Muscle of arm (tissue), 12 donors: ENCODE measurements around the gene KLF6. TPM values are rescaled to one million over a fixed set of nuclear protein-coding genes. Genes with fewer than 3 reads are reported as not detected.

Experiments used
- DNase-seq: peaks from one replicate; pipeline ENCODE4 v3.0.0-alpha.2; 2013
- polyA plus RNA-seq, 12 donors: library from polyadenylated mRNA; unstranded; fragments of 120-200 nt; gene quantifications; one replicate each; pipeline ENCODE4 v1.2.1, GENCODE V29; 2013; ENCODE audit not compliant: insufficient read length in 12 of 12

Gene KLF6
- polyA plus RNA-seq, 12 donors: 77.5 to 203 (median 100) TPM

DNA sequence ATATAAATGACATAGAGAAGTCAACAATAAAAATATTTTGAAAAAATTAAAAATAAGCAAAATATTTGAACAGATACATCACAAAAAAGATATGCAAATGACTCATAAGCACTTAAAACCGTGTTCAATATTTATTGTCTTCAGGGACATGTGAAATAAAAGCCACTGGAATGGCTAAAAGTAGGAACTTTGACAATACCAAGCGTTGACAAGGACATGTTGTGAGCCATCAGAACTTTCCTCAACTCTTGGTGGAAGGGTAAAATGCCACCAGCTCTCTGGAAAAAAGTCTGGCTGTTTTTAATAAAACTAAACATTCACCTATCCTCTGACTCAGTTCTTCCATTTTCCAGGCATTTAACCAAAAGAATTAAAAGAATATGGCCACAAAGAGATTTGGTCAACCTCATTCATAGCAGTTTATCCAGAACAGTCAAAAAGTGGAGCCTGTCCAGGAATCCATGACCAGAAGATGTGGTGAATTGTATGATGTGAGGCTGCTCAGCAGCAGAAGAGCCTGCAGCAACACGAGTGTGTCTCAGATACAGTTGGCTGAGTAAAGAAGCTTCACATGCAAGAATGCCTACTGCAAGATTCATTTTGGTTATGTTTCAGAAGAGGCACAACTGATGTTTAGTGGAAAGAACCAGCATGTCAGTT is 7.1 kb upstream of the KLF6 start:
- no peak for DNase-seq

DNA sequence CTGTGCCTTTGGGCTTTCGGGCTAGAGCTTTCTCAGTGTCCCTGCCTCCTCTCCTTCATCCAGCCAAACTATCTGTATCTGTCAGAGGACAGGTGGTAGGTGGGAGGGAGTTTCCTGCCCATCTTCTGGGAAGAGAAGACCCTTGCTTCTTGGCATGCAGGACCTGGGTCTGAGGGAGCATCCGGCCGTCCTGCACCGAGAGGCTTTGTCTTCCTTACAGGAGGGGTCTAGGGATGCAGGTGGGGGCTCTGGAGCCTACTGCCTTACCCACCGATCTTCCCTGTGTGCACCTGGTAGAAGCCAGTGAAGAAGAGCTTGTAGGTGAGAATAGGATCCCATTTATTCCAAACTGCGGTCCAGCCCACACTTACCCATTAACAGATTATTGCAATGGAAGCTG is 5.8 kb upstream of the KLF6 start:
- DNase-seq: no peak

DNA sequence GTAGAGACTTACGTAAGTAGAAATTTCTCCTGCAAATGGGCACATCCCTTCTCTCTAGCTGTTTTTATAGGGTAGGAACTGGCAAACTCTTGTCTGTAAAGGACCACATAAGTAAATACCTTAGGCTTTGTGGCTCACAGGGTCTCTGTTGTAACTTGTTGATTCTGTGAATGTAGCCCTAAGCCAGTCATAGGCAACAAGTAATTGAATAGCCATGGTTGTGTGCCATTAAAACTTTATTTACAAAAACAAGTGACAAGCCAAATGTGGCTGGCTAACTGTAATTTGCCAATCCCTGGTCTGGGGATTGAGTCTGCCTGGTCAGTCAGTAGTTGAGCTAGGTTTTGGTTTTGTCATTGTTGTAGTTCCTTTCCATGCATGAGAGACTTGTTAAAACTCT is 5.3 kb upstream of the KLF6 start:
- DNase-seq: no peak

DNA sequence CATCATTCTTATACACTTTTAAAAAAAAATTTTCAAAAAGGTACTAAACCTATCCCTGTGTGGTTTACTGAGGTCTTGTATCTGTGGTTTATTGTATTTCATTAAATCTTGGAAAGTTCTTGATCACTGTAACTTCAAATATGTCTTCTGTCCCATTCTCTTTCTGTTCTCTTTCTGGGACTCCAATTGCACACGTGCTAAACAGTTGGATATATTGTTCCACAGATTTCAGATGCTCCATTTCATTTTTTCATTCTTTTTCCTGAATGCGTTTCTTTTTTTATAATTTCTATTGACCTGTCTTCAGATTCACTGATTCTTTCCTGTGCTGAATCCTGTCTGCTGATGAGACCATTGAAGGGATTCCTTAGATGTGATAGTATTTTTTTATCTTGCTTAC is 4.6 kb upstream of the KLF6 start:
- DNase-seq: no peak

DNA sequence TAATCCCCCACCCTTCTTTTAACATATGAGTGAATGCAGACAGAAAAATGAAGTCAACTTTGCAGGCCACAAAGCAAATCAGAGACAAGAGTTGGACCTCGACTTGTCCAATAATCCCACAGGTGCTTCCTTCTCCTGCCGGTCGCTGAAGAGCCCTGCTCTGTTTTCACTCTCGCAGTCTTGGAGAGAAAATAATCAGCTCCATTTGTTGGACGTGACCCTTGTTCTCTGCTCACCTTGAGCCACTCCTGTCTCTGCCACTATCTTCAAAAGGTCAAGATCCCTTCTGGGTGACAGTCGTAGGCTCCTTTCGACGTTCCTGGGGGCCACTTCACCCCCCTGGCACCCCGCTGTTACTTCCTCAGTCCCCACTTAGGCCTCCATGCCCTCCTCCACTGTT is 2.8 kb upstream of the KLF6 start:
- no peak for DNase-seq

DNA sequence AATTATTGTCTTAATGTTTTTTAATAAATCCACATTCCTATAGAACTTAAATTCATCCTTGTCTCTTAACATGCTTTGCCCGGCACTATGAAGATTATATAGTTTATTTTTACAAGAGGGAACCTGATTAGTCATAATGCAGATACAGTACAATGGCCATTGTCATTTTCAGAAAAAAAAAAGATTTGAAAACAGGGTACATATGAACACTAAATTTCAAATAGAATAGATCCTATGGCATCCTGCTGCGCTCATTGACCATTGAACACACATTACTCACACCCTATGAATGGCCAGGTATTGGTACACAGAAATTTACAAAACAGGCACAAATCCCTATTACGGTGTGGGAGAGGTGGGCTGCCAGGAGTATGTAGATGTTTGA is 2.0 kb upstream of the KLF6 start:
- DNase-seq: no peak

DNA sequence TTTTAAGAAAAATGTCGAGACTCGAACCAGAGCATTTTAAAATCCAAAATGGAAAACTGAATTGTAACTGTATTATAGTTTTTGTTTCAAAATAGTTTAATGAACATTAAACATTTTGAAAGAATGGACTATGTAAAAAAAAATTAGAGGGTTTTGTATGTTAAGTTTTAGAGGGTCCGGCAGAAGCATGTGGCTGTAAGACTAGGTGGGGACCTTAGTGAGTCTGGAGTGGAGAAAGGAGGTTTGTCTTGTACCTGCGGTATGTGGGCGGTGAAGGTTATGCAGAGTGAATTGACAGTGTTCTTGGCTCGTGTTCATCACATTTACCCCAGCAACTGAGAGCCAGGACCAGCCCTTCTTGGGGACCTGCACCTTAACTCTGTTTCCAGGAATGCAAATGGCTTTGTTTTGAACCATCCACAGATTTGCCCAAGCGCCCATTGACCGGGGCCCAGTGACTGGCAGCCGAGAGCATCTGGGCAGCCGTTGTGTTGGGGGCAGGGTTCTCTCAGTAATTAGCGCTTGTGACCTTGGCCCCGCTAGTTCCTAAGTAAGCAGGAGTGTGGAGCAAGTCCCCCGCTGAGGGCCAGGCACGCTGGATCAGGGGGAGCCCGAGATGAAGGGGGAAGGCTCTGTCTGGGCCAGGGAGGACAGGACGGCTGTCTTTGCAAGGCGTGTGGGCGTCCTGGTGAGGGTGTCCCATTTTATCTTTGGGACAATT is 1.4 kb upstream of the KLF6 start:
- DNase-seq: no peak

DNA sequence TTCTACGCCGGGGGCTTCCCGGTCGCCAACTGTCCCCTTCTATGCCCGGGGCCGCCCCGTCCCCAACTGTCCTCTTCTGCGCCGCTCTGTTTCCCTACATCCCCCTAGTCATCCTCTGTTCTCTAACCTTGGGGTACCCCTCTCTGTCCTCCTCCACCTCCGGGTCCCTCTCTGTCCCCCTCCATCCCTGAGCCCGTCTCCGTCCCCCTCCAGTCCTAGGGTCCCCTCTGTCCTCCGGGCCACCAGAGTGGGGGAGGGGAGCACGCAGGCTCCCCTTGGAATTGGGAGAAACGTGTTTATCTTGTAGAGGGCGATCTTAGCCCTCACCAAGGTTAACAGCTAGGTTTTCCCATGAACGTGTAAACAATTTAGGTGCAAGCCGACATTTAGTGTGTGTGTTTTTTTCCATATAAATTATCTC is 852 bp upstream of the KLF6 start:
- peak; percentile 70 for DNase-seq

DNA sequence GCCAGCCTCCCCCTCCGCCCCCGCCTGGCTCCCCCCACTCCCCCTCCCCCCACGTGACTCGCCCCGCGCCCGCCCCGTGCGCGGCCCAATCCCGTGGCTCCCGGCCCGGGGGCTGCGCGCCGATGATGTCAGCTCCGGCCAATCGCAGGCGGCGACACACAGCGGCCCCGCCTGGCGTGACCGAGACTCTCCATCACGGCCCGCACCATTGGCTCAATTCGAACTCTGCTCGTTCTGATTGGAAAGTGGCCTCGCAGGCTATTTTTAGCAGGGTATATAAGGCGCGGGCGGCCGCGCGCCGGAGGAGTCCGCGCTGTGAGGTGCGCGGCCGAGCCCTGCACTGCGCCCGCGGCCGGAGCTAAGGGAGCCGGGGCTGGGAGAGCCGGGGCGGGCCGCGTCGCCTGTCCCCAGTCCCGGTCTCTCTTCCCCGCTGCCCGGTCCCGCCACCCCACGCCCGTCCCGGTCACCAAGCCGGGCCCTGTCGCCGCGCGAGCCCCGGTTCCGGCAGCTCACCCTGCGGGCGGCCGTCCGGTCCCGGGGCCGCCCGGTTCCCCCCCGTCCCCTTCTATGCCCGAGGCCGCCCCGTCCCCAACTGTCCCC is 342 bp upstream of the KLF6 start:
- DNase-seq: peak; percentile 99

DNA sequence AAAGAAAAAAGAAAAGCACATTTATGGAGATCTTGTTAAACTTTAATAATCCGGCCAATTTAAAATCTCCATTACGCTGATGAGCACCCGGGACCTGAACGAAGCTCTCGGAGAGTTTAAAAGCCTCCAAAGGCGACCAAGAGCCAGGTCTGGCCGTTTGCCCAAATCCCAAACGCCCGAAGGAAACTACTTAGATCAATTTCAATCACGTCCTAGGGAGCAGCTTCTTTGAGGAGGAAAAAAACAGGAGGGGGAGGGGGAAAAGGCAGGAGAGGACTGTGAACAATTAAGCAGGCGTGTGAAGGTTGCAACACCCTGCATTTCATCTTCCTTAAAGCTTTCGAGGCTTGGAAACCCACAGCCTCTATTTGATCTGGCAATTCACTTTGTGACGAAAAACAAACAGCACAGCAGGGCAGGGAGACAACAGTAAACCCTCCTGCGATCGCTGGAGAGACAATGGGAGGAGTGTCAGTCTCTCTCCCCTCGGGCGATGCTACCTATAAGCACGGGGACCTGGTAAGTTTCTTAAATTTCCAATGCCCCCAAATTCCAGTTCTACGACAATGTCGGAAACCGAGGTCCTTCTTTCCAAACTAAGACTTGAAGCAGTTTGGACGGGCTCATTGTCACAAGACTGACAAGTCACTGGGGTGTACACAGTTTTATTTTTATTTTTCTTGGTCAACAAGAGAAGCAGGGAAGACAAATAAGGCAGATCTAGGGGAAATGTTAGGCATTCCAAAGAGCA is 1.2 kb downstream of the KLF6 start:
- DNase-seq: peak; percentile 90

DNA sequence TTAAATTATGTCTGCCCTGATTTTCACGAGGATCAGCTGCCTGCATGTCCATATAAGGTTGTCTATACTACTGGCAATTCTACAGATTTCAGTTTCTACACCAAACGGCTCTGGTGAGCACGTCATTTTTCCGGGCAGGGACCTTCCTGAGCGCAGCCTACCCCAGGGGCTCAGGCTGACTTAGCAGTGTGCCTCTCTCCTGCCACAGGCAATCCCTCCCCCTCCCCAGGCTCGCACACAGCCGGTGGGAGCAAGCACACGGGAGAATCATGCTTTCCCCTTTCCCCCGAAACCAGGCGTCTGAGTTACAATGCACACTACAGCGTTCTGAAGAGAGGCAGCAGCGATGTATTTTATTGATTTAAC is 1.7 kb downstream of the KLF6 start:
- peak; percentile 79 for DNase-seq

DNA sequence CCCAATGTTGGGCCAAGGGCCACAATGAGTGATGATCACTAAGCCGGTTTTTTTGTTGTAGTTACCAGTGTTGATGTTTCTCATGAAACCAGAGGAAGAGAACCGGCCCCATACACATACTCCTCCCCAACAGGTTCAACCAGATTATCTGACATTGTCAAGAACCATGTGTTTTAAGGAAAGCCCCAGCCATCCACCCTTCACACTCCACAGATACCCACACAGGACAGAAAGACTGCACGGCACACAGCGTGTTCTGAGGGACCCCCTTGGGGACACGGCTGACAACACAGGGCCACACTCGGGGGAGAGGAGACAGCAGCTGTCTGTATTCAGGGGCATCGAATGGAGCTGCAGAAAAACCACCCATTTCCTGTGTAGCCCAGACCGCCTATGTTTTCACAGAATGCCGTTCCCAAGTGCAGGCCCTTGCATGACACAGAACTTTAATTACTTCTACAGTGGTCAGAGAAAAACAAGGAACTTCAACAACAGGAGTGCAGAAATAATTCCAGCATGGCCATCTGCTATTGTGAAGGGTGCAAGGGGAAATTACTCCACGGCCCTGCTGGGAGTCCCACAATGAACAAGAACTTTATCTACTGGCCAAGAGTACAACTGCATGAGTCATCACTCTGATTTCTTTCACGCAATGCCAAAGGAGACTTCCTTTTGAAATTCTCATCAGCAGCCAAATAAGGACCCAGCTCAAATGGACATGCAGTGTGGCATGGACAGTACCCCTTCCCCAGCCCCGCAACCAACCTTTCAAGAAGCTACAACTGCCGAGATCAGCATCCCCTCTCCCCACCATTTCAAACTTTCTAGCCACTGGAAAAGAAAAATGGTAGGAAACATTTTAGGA is 2.3 kb downstream of the KLF6 start:
- DNase-seq: peak; percentile 79

DNA sequence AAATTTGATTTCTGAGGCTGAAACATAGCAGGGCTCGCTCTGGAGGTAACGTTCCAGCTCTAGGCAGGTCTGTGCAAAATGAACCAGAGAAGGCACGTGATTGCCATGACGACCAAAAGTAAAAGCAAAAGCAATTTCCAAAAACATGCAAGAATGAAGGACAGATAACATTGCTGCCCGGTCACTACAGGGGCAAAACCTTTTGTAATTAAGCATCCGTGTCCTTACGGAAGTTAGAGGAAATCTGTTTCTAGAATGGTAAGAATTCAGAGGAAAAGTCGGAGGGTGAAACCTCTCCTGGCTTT is 2.9 kb downstream of the KLF6 start:
- no peak for DNase-seq

DNA sequence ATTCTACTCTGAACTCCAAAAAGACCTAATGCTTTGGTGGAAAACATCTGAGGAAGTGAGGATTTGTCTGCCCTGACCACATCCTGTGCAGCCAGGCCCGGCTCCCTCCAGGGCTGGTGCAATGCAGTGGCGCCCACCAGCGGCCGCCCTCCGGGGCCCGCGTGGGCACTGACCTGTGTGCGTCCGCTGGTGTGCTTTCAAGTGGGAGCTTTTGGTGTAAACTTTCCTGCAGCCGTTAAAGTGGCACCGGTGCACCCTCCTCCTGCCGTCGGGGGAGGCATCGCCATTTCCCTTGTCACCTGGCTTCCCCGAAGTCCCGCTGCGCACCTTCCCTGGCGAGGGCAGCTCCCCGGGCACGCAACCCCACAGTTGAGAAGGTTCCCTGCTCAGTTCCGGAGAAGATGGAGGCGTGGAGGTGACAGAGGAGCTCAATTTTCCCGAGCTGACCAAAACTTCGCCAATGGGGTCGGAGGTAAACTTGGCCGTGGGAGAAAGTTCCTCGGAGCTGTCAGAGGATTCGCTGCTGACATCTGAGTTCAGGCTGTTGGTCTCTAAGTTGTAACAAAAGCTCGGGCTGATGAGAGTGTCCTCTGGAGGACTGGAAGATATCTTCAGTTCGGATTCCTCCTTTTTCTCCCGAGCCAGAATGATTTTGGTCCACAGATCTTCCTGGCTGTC is 3.4 kb downstream of the KLF6 start:
- peak; percentile 46 for DNase-seq

DNA sequence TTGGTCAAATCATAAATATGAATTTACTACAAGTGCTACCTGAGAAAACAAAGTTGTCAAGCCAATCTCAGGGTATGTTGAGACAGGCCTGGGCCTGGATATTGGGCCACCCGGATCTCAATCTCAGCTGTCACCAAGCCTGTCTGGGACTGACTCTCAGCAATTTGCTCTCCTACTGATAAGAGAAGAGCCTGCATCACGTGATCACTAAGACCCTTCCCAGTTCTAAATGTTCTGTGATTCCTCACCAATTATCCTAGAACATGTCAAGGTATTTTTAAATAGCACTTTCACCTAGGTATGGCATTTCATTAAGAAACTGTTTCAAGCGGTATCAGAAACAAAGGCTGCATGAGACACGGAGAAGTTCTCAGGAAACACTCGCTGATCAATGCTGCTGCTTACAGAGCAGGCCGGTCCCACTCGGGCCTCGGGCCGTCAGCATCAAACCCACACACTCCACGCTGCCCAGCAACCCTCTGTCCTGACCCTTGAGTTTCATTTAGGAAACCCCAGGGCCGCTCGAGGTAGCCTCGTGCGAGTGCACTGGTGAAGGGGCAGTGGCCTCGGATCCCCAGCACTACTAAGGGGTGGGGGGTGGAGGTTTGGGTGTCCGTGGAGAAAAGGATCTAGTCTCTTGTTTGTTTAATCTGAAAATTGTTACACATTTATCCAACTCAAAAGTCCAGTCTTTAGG is 4.1 kb downstream of the KLF6 start:
- DNase-seq: no peak

DNA sequence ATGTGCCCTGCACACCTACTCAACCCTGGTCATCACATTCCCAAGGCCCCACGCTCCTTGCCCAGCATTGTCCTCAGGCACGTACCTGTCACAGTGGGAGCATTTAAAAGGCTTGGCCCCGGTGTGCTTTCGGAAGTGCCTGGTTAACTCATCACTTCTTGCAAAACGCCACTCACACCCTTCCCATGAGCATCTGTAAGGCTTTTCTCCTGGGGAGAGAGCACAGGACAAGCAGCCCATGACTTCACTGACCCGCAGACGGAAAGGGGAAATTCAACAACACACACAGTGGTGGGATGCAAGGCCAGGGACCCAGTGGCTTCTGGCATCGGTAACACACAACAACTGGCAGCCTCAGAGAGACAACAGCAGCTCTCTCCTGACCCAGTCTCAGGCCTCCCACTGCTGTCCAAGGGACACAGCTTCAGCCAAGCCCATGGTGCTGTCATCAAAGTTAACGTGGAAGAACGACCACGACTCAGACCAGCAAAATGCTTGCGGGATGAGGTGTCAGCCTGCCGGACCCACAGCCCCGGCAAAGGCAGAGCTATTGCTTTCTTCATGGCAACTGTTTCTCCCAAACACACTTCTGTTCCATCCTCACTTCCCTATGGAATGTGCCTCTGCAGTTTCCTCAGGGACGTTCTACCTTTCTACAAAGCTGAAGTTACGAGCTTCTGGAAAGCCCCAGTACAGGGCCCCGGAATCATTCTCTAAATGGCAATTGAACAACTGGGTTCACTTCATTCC is 4.8 kb downstream of the KLF6 start:
- DNase-seq: no peak

DNA sequence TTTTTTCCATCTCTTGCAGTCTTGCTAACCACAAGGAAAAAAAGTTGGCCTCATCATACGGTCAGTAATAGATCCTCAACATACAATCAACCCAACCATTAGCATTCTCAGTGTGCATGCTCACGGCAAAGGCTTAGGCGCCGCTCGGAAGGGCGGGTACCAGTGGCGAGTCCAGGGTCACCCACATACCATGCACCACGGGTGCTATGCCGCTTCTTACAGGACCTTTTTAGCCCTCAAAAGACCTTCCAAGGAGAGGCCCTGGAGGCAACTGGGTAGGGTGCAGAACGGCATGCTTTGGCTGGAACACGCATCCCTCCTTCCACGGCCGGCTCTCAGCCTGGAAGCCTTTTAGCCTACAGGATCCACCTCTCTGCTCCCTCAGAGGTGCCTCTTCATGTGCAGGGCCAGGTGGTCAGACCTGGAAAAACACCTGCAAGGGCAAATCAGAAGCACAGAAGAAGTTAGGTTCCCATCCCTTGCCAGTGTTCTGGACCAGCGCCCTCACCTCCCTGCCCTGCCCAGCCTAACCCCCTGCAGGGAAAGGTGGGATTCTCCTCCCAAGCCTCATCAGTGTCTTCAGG is 5.8 kb downstream of the KLF6 start:
- no peak for DNase-seq

DNA sequence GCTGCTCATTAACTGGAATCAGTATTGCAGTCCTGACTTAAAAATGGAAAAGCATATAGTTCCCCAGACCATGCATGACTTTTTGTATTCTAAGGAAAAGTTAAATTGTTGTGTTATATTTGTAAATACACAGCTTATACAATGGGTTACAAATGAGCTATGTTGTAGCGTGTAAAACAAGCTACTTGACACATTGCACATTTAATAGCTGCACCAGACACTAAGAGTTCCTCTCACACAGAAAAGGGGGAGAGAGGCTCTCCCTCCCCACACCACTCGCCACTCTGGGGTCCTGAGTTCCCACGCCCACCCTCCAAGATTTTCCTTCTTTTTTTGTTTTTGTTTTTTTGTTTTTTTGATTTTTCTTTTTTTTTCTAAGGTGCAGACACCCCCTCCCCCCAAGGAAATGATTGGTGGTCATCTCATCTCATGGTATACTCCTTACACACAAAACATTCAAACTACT is 6.3 kb downstream of the KLF6 start:
- no peak for DNase-seq

DNA sequence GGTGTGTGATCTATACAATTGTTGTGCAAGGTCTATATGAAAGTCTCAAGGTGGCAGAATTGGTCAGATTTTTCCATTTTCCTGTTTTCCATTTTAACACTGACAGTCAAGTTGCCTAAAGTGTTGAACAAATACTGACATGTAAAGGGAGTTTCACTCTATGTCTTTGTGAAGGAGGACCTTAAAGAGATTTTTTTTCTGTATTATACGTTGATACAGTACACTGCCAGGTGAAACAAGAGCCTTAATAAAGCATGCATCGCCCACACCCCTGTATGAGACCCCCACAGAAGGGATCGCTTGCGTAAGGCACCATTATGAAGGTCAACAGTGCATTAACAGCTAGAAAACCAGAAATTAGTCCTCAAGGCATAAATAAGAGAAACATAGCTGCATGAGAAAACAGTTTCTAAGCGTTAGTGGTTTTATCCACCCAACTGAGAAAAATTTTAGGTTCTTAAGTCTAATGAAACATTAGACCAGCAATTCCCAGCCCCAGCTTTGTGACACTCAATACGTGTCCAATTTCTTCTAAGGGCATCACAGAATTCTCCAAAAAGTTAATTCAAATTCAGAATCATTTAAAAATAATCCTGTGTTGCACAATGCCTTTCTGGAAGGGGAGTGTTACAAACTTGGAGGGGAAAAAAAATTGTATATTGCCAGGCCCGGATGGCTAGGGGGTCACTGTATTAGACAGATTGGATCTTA is 6.9 kb downstream of the KLF6 start:
- no peak for DNase-seq
